HepG2 (cell line): Measurements from ENCODE around the gene VILL. TPM values are rescaled to one million over a fixed set of nuclear protein-coding genes. Genes with fewer than 3 reads are reported as not detected.

Experiments used
- AGO2 ChIP-seq: fragments of 200-400 bp; formaldehyde crosslinking; optimal IDR thresholded peaks from 2 replicates; pipeline ENCODE3; 2017; ENCODE audit warnings: mild to moderate bottlenecking, low read depth, low read length, moderate library complexity
- AHR ChIP-seq: IDR thresholded peaks from 2 replicates; pipeline ENCODE4 v1.6.1; 2018; ENCODE audit warnings: missing genetic modification reagents, missing compliant biosample characterization
- MXD4 ChIP-seq: IDR thresholded peaks from 2 replicates; pipeline ENCODE4 v1.6.1; 2016; ENCODE audit warnings: mild to moderate bottlenecking, missing biosample characterization, missing genetic modification reagents
- NFYB ChIP-seq: sonication (generic); formaldehyde crosslinking; IDR thresholded peaks from 2 replicates; pipeline ENCODE4 v1.4.0; 2020; ENCODE audit warnings: missing genetic modification reagents
- SNAPC2 ChIP-seq: sonication (generic); formaldehyde crosslinking; IDR thresholded peaks from 2 replicates; pipeline ENCODE4 v1.8.1; 2022; ENCODE audit warnings: mild to moderate bottlenecking, missing genetic modification reagents
- YY1 ChIP-seq: IDR thresholded peaks from 2 replicates; pipeline ENCODE4 v1.6.1; 2011; ENCODE audit warnings: low read length, low read depth, moderate library complexity, mild to moderate bottlenecking; ENCODE audit not compliant: insufficient read depth, insufficient replicate concordance
- ZFP36L2 ChIP-seq: sonication (generic); formaldehyde crosslinking; IDR thresholded peaks from 2 replicates; pipeline ENCODE4 v1.4.0; 2020; ENCODE audit warnings: missing genetic modification reagents
- polyA plus RNA-seq, 8 experiments: library from polyadenylated mRNA; depleted of rRNA in 3 of 8; stranded (reverse) in 7 of 8; unstranded in 1 of 8; fragments of >200 nt; fragmentation: Illumina TruSeq in 4 of 8; extraction: Trizol in 4 of 8; gene quantifications; 2 replicates each; pipeline versions ENCODE4 v1.2.1 to v1.2.3, GENCODE V29; 2011 to 2016; ENCODE audit warnings: low read depth in 4 of 8, missing spikeins in 1 of 8, mixed read lengths in 1 of 8; ENCODE audit not compliant: insufficient read depth in 1 of 8
- total RNA-seq, 5 experiments: library from RNA; depleted of rRNA; stranded (reverse); fragments of >200 nt; fragmentation: Illumina TruSeq; extraction: Trizol; gene quantifications; 2 replicates each; pipeline ENCODE4 v1.2.3, GENCODE V29; 2016; ENCODE audit warnings: low read depth in 1 of 5
- TF ChIP-seq, protein P1 (sequence below): sonication (generic); formaldehyde crosslinking; IDR thresholded peaks from 2 replicates; pipeline ENCODE4 v1.4.0; 2020; ENCODE audit warnings: missing genetic modification reagents, borderline replicate concordance
- TF ChIP-seq, protein P2 (sequence below): sonication (generic); formaldehyde crosslinking; IDR thresholded peaks from 2 replicates; pipeline ENCODE4 v1.4.0; 2020; ENCODE audit warnings: missing genetic modification reagents
- TF ChIP-seq, protein P3 (sequence below): sonication (generic); formaldehyde crosslinking; IDR thresholded peaks from 2 replicates; pipeline ENCODE4 v1.5.0; 2020; ENCODE audit warnings: mild to moderate bottlenecking, missing genetic modification reagents
- TF ChIP-seq, protein P4 (sequence below): sonication (generic); formaldehyde crosslinking; conservative IDR thresholded peaks from 2 replicates; pipeline ENCODE4 v1.4.0; 2020; ENCODE audit warnings: mild to moderate bottlenecking, missing genetic modification reagents, moderate library complexity
- TF ChIP-seq, protein P5 (sequence below): IDR thresholded peaks from 2 replicates; pipeline ENCODE4 v1.6.1; 2016; ENCODE audit warnings: low read depth, borderline replicate concordance

Gene VILL
- total and polyA plus RNA-seq, 2 of the 13 experiments (the other 11 are each of a cell fraction or from before 2014, with no cell fraction given), result 3.2 to 5.3 TPM

DNA sequence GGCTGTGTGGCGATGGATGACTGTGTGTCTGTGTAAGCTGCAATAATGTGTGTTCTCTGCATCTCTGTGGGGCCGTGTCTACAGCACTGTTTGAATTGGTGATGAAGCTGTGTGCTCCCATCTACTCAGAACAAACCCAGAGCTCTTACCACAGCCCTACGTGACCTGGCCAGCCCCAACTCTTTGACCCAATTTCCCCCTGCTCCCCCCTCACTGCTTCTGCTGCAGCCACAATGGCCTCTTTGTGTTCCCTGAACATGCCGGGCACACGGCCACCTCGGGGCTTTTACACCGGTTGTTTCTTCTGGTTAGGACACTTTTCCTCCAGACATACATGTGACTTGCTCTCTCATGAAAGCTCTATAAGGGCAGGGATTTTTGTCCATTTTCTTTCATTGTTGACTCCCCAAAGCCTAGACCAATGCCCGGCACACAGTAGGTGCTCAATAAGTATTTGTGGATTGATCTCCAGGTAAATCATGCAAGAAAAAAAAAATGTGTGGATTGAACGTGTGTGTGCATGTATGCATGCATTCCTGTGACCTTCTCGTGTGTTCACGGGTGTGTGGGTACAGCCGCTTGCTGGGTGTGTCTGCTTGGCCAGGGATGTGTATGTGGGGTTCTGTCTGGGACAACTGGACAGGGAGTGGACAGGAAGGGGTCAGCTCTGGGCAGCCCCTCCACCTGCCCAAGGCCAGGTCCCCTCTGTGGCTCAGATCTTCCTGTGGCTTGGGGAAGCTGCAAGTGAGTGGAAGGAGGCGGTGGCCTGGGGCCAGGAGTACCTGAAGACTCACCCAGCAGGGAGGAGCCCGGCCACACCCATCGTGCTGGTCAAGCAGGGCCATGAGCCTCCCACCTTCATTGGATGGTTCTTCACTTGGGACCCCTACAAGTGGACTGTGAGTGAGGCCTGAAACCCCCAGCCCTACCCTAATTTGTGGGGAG lies 14.8 kb downstream of the VILL start (continued):
- TF ChIP-seq, protein P1, sequence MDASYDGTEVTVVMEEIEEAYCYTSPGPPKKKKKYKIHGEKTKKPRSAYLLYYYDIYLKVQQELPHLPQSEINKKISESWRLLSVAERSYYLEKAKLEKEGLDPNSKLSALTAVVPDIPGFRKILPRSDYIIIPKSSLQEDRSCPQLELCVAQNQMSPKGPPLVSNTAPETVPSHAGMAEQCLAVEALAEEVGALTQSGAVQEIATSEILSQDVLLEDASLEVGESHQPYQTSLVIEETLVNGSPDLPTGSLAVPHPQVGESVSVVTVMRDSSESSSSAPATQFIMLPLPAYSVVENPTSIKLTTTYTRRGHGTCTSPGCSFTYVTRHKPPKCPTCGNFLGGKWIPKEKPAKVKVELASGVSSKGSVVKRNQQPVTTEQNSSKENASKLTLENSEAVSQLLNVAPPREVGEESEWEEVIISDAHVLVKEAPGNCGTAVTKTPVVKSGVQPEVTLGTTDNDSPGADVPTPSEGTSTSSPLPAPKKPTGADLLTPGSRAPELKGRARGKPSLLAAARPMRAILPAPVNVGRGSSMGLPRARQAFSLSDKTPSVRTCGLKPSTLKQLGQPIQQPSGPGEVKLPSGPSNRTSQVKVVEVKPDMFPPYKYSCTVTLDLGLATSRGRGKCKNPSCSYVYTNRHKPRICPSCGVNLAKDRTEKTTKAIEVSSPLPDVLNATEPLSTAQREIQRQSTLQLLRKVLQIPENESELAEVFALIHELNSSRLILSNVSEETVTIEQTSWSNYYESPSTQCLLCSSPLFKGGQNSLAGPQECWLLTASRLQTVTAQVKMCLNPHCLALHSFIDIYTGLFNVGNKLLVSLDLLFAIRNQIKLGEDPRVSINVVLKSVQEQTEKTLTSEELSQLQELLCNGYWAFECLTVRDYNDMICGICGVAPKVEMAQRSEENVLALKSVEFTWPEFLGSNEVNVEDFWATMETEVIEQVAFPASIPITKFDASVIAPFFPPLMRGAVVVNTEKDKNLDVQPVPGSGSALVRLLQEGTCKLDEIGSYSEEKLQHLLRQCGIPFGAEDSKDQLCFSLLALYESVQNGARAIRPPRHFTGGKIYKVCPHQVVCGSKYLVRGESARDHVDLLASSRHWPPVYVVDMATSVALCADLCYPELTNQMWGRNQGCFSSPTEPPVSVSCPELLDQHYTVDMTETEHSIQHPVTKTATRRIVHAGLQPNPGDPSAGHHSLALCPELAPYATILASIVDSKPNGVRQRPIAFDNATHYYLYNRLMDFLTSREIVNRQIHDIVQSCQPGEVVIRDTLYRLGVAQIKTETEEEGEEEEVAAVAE, result no peak
- TF ChIP-seq NFYB (CRISPR knock-in tag) (no peak), YY1 (peak; percentile 47), MXD4 (CRISPR knock-in tag) (no peak), SNAPC2 (CRISPR knock-in tag) (no peak), AGO2 (no peak), ZFP36L2 (no peak), AHR (CRISPR knock-in tag) (no peak)
- TF ChIP-seq, protein P2, sequence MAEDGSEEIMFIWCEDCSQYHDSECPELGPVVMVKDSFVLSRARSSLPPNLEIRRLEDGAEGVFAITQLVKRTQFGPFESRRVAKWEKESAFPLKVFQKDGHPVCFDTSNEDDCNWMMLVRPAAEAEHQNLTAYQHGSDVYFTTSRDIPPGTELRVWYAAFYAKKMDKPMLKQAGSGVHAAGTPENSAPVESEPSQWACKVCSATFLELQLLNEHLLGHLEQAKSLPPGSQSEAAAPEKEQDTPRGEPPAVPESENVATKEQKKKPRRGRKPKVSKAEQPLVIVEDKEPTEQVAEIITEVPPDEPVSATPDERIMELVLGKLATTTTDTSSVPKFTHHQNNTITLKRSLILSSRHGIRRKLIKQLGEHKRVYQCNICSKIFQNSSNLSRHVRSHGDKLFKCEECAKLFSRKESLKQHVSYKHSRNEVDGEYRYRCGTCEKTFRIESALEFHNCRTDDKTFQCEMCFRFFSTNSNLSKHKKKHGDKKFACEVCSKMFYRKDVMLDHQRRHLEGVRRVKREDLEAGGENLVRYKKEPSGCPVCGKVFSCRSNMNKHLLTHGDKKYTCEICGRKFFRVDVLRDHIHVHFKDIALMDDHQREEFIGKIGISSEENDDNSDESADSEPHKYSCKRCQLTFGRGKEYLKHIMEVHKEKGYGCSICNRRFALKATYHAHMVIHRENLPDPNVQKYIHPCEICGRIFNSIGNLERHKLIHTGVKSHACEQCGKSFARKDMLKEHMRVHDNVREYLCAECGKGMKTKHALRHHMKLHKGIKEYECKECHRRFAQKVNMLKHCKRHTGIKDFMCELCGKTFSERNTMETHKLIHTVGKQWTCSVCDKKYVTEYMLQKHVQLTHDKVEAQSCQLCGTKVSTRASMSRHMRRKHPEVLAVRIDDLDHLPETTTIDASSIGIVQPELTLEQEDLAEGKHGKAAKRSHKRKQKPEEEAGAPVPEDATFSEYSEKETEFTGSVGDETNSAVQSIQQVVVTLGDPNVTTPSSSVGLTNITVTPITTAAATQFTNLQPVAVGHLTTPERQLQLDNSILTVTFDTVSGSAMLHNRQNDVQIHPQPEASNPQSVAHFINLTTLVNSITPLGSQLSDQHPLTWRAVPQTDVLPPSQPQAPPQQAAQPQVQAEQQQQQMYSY, result no peak
- TF ChIP-seq, protein P3, sequence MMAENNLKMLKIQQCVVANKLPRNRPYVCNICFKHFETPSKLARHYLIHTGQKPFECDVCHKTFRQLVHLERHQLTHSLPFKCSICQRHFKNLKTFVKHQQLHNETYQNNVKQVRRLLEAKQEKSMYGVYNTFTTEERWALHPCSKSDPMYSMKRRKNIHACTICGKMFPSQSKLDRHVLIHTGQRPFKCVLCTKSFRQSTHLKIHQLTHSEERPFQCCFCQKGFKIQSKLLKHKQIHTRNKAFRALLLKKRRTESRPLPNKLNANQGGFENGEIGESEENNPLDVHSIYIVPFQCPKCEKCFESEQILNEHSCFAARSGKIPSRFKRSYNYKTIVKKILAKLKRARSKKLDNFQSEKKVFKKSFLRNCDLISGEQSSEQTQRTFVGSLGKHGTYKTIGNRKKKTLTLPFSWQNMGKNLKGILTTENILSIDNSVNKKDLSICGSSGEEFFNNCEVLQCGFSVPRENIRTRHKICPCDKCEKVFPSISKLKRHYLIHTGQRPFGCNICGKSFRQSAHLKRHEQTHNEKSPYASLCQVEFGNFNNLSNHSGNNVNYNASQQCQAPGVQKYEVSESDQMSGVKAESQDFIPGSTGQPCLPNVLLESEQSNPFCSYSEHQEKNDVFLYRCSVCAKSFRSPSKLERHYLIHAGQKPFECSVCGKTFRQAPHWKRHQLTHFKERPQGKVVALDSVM, result no peak
- TF ChIP-seq, protein P4, sequence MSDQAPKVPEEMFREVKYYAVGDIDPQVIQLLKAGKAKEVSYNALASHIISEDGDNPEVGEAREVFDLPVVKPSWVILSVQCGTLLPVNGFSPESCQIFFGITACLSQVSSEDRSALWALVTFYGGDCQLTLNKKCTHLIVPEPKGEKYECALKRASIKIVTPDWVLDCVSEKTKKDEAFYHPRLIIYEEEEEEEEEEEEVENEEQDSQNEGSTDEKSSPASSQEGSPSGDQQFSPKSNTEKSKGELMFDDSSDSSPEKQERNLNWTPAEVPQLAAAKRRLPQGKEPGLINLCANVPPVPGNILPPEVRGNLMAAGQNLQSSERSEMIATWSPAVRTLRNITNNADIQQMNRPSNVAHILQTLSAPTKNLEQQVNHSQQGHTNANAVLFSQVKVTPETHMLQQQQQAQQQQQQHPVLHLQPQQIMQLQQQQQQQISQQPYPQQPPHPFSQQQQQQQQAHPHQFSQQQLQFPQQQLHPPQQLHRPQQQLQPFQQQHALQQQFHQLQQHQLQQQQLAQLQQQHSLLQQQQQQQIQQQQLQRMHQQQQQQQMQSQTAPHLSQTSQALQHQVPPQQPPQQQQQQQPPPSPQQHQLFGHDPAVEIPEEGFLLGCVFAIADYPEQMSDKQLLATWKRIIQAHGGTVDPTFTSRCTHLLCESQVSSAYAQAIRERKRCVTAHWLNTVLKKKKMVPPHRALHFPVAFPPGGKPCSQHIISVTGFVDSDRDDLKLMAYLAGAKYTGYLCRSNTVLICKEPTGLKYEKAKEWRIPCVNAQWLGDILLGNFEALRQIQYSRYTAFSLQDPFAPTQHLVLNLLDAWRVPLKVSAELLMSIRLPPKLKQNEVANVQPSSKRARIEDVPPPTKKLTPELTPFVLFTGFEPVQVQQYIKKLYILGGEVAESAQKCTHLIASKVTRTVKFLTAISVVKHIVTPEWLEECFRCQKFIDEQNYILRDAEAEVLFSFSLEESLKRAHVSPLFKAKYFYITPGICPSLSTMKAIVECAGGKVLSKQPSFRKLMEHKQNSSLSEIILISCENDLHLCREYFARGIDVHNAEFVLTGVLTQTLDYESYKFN (CRISPR knock-in tag), result peak; percentile 81
- TF ChIP-seq, protein P5, sequence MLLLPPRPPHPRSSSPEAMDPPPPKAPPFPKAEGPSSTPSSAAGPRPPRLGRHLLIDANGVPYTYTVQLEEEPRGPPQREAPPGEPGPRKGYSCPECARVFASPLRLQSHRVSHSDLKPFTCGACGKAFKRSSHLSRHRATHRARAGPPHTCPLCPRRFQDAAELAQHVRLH (CRISPR knock-in tag), result no peak
